GM12864 (cell line): ENCODE results near the gene LRP4.

Experiments
- DNase-seq: peaks from one replicate; pipeline ENCODE4 v3.0.0-alpha.2; 2011; ENCODE audit warnings: low read depth
- H3K4me3 ChIP-seq: 2 replicates; pipeline ENCODE4 v1.5.1; 2011; ENCODE audit warnings: mild to moderate bottlenecking, low read depth, low read length, control low read depth
- TF ChIP-seq, protein P1 (sequence below): IDR thresholded peaks from 2 replicates; pipeline ENCODE4 v1.5.1; 2011; ENCODE audit warnings: low read depth, mild to moderate bottlenecking, moderate library complexity, low read length, control low read depth, inconsistent platforms; ENCODE audit errors: missing control alignments

The LRP4 gene

GRCh38 chr11:46826310-46827044, 91.9 kb downstream of the LRP4 start:
- peak overlapping the region; percentile 55 for H3K4me3 ChIP-seq
- TF ChIP-seq, protein P1, sequence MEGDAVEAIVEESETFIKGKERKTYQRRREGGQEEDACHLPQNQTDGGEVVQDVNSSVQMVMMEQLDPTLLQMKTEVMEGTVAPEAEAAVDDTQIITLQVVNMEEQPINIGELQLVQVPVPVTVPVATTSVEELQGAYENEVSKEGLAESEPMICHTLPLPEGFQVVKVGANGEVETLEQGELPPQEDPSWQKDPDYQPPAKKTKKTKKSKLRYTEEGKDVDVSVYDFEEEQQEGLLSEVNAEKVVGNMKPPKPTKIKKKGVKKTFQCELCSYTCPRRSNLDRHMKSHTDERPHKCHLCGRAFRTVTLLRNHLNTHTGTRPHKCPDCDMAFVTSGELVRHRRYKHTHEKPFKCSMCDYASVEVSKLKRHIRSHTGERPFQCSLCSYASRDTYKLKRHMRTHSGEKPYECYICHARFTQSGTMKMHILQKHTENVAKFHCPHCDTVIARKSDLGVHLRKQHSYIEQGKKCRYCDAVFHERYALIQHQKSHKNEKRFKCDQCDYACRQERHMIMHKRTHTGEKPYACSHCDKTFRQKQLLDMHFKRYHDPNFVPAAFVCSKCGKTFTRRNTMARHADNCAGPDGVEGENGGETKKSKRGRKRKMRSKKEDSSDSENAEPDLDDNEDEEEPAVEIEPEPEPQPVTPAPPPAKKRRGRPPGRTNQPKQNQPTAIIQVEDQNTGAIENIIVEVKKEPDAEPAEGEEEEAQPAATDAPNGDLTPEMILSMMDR, result no peak
- no peak for DNase-seq

DNA sequence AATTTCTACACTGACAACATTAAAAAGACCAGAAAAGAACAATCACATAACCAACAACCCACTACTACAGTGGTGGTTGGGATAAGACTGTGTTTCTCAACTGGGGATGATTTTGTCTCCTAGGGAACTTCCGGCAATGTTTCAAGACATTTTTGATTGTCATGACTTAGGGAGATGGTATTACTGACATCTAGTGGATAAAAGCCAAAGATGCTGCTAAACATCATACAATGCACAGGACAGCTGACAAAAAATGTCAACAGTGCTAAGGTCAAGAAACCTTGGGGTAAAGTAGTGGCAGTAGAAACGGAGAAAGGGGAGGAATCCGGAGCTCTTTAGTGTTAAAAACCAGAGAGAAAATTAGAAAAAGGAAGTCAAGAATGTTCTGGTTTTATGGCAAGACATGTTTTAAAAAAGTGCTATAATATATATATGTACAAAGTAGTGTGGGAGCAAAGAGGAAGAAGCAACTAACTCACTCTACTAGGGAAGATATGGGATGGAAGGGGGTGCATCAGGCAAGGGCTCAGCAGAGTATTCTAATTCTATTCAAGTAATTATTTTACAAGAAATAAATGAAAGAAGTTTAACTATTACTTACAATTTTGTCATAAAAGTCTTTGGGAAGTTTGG, 109.4 kb downstream of the LRP4 start:
- no peak for DNase-seq
- TF ChIP-seq, protein P1, result peak; percentile 38
- no peak overlapping the region for H3K4me3 ChIP-seq
